Ramos (cell line): ENCODE measurements around the gene TENT5C.

Experiments used
- in situ Hi-C: fragments of 300-500 bp; cut with MboI; formaldehyde crosslinking; loops from one replicate; pipeline ENCODE4 v1.14.3; 2022; ENCODE audit warnings: low sequenced_read_pairs; ENCODE audit not compliant: unreplicated experiment

The TENT5C gene

DNA sequence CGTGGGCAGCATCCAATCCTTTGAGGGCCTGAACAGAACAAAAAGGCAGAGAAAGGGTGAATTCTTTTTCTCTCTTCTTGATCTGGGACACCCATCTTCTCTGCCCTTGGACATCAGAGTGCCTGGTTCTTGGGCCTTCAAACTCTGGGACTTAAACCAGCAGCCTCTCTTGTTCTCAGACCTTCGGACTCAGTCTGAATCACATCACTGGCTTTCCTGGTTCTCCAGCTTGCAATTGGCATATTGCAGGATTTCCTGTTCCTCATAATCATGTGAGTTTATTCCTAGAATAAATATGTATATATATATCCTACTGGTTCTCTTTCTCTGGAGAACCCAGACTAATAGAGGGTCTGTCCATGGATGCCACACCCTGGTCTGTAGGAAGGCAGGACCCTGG lies 16.3 kb upstream of the TENT5C start:
- in situ Hi-C loops, result no loop called here

DNA sequence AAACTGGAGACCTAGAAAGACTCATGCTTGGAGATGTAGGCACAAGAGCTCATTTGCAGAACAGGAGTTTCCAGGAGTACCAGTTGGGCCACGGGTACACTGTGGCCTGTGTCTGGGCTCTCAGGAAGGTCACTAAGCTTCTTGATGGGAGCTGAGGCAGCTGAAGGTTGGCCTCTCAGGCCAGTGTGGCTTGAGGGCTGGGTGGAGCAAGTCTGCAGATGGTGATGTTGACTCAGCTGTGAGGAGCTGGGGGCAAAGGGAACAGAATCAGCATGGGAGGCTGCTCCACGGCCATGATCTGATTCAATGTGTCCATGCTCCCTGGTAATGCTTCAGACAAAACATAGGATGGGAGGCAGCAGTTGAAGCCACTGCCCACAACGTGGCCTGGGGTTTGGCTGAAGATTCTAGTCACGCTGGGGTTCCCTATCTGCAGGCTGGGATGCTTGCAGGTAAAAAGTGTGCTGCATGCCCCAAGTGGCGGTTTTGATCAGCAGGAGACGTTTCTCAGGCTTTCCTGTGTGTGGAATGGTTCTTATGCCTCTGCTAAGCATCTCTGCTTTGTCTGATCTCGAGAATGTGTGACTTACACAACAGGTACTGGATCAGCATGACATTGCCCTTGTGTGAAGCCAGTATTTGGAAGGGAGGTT lies 15.4 kb upstream of the TENT5C start:
- in situ Hi-C loops, result no loop called here

DNA sequence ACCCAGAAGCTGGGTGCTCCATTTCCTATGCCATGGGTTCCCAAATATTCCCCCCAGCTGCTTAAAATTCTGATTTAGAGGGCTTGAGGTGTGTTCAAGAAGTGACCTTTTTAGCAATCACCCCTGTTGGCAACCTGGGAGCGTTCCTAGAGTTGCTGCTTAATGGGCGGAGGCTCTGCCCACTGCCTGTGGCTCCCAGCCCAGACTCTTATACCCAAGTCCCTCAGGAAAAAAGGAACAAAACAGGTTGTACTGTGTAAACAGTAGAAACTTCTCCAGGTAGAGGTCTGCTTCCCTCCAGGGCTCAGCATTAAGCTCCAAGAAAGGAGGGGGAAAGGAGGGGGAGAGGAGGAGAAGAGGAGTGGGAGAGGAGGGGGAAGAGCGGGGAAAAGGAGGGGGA lies 14.6 kb upstream of the TENT5C start:
- in situ Hi-C loops, result no loop called here

DNA sequence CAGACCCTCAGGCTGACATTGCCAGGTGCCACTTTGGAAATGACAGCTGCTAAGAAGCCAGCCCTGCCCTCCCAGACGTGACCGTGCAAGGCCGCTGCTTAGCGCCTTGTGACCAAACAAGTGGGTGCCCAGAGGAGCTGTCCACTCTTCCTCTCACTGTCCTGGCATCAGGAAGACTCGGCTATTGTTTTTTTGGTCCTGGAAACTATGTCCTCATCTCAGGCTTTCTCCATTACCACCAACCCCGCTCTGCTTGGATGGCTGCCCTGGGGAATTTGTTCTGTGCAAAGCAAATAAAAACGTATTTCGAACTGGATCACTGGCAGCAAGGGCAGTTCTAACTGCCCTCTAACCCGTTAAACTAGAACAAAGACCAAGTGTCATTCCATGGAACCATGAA lies 13.7 kb upstream of the TENT5C start:
- in situ Hi-C loops, result no loop called here

DNA sequence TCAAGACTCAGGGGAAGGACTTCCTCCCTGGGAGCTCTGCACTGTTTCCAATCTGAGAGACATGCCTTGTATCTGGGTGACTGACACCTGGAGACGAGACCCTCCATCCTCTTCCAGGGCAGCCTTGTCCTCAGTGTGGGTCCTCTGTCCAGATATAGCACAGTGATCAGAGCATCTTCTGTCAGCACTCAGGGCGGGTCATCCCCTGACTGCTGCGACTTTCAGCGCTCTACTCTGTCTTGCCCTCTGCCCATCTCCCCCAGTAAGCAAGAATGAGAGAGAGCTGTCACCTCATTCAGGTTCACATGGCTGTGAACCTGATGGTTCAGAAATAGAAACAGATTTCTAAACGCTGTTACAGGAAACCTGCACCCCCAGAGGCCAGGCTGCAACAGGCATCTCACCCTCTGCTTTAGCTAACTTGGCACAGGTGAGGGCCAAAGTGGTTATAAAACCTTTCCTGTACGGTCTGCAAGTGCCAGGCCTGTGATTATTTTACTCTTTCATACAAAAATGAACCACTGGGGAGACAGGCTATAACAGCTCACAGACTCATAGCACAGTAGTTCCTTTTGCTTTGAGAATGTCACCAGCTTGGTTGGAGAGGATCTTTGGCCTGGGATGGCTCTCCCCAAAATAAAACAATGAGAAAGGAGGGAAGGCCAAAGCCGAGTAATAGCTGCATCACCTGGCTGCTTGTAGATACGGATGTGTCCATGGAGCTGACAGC lies 11.4 kb upstream of the TENT5C start:
- in situ Hi-C loops, result no loop called here

DNA sequence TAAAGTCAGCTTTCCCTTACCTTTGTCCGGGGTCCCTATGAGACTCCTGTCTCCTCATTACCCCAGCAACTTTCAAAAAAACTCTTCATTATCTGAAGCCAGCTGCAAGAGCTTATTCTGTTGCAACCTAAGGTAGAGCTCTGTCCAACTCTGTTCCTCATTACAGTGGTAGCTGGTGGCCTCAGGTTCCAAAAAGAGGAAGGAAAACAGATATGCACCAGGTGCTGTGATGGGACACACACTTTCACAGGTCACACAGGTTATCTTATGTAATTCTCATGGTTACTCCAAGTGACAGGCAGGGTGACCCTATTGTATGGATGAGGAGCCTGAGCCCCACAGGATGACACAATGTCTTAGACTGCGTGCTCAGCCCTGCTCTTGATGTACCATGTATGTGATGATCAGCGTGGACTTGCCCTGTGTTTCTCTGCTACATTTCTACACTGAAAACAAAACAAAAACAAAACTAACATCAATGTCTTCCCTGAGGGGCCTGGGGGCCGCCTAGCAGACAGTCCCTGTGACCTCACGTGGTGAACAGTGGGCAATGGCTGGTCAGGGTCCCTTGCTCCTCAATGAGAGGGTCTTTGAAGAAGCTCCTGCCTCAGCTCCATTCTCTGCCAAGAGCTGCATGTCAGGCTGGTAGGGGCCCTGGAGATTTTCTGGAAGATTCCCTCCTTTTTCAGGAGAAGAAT lies 9.7 kb upstream of the TENT5C start:
- in situ Hi-C loops, result no loop called here

DNA sequence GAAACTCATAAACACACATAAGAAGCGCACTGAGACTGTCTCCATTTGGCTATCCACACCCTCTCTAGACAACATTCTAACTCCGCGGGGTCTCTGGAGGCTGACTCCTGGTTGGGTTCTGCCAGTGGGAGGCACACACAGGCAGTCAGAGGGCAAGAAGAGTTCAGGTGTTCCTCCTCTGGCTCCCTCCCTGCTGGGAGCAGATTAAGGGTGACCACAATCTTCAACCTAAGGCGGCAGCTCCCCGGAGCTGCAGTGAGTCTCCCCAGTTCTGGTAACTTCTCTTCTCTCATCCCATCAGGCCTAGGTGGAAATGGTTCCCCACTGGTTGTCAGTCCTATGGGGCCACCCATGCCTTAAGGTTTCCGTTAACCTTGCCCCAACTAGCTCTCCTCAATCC lies 7.4 kb upstream of the TENT5C start:
- in situ Hi-C loops, result no loop called here

DNA sequence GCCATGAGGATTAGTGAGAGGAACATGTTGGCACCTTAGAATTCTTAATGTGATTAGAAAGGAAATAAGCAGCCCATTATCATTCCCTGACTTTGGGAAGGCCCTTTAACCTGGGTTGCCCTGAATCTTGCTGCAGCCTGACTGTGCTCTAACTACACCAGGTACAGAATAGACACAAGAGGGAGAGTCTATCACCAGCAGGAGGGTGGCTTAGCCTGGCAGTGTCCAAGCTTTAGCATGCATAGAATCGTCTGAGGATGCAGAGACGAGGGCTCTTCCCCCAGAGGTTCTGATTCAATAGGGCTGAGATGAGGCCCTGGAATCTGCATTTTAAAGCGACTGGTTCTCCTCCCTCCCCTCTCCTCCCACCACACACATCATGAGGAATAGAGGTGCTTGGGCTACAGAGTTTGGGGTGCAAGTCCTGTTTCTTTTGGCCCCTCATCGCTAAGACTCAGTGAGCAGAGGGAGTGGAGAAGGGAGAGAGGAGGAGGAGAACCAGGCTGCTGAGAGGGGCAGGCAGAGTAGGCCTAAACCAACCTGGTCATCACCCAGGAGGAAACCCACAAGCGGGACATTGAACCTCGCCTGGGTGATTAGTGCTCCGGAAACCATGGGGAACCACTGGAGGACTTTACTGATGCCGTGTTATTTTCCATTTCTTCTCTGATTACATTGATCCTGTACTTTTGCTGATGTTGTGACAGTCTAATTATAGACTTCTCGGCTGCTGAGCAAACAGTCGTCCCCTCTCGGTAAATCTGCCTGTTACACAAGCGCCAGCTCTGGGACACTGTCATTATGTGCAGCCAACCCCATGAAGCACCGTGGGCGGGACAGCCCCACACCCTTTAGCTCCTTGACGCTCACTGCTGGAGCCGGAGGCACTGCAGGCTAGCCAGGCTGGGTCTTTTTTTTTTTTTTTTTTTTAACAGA lies 6.3 kb upstream of the TENT5C start:
- in situ Hi-C loops, result no loop called here

DNA sequence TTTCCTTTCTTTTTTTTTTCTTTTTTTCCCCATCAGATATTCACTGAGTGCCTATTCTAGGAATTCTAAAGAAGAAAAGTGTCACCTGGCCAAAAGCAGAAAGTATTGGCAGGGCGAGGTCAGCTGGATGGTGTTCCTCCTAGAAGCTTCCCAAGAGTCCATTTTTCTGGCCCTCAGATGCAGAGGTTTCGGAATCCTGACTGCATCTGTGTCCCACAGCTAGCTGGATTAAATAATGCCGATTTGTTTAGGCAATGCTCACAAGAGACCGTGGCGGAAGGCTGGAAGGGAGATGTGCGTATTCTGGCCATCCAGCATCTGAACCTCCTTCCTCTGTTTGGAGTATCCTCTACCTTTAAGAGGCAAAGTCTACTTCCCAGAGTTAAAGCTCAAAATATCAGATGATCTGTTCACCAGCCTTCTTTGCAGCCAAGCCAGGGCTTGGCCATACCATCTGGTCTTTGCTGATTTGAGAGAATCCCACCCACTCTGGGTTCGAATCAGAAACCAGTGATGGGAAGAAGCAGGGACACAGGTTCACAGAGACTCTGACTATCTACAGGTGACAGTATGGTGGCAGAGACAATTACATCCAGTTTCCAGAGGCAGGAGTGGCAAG lies 5.4 kb upstream of the TENT5C start:
- in situ Hi-C loops, result no loop called here

DNA sequence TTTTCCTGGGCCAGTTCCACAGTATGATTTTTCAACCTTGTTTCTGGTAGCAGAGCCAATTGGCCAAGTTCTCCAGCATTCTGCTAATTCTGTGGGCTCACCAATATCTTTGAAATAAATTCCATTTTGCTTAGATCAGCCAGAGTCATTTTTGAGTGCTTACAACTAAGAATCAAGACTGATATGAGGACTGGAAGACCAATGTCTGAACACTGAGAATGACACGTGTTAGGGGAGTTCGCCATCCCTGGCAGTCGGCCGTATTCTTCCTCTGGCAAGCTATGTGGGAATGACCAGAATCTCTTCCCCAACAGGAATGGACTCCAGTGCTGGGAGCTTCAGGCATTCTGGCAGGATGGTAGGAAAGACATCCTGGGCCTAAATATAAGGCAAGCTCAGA lies 4.9 kb upstream of the TENT5C start:
- in situ Hi-C loops, result no loop called here

DNA sequence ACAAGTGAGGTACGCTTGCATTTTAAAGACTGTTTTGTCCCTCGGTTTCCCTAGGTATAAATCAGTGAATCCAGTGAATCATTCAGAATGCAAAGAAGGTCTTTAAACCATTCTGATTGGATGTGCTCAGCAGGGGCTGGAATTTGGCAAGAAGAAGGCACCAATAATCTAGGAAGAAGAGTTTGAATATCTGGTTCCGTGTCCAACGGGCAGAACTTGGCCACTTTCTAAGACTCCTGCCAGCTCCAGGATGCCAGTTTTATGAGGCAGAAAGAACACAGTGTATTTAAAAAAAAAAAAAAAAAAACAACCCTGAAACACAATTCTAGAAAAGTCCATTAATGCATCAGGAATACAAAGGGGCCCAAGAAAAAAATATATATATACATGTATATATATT lies 3.0 kb upstream of the TENT5C start:
- in situ Hi-C loops, result no loop called here

DNA sequence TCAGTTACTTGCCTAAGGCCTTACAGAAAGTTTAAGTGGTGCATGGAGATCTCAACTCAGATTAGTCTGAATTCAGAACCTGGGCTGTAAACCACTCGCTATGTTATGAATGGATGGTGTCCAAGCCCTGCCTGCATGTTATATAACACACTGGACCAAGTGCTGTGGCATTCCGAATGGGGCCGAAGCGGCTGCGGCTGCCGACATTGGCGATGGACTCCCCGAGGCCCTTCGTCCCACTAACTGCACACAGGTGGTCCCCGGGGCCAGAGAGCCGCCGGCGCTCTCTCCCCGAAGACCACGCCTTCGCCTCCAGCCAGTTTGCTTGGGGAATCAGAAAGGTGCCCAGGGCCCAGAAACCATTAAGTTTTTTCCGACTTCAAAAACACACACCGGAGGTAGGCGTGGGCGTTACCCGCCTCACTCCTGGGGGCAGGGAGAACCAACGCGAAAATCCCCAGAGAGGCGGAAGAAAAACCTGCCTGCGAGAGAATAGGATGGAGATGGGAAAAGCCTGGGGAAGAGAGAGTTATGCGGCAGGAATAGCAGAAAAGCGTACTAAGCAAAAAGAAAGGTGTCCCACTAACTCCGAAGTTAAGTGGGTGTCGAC lies 579 bp upstream of the TENT5C start:
- in situ Hi-C loops, result loop anchor here (5.0 kb wide), 1 partner anchor 67 kb away; no protein-coding TSS in a partner anchor

DNA sequence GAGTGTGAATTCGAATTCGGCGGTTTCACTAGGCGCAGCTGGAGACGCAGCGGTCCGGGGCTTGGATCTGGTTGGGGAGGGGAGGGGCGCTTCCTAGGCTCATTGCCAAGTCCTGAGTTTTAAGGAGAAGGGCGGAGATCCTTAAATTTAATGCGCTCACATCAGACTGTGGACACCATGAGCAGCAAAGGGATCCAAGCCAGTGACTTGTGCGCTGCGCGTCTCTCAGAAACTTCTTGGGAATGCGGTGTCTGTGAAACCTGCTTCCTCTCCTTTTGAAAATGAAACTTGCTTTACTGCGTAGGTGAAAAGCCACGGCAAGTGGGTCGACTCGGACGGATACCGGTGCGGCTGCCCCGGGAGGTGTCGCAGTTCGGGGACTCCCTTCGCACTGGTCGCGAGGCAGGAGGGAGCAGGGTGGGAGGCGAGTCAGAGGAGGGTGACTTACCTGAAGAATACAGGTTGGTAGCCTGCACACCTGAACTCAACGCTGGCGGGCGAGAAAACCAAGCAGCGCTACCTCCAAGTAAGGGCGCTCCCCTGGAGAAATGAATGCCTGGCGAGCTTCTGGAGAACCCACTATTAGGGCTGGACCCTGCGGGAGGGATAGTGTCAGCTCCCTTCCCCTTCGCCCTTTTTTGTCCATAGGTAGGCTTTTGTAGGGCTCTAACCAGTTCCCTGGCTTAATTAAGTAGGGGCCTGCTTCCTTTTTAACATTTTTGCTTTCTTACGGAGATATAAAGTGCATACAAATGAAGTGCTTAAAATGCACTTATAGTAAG lies 992 bp downstream of the TENT5C start:
- in situ Hi-C loops, result loop anchor here (5.0 kb wide), 1 partner anchor 65 kb away; no protein-coding TSS in a partner anchor

DNA sequence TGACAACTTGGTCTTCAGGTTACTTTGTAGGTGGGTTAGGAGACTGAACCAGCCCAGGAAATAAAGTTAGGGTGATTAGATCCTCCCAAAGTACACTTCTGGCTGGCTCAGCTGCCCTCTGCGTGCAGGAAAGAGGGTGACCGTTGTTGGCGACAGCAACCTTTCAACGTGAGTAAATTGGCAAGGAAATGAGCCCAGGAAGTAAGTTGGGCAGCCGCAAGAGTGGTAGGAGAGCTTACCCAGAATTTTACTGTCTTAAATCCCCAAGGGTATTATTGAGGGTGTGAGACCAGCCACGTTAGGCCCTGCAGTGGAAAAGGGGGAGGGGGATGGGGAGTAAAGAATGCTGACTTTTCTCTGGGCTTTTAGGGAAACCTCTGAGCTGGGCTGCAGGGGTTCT lies 1.6 kb downstream of the TENT5C start:
- in situ Hi-C loops, result loop anchor here (5.0 kb wide), 1 partner anchor 65 kb away; no protein-coding TSS in a partner anchor

DNA sequence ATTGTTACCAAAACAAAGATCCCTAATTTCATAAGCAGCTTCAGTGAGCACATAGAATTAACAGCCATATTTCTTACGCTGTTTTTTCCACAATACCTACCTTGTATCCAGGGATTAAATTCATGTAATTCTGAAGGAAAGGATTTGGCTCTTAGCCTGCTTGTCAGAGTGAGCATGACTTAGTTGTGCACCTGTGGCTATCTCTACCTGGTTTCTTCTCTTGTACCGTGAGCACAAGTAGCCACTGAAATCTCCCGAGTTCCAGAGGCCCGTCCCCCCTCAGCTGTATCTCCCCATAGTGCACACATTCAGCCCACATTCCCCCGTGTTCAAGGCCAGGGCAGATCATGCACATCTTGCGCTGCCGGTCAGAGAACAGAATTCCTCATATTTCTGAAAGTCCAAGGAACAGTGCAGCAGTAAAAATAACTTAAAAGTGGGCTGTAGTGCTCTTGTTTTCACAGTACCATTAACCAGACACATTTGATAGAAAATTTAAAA lies 2.3 kb downstream of the TENT5C start:
- in situ Hi-C loops, result loop anchor here (5.0 kb wide), 1 partner anchor 64 kb away; no protein-coding TSS in a partner anchor

DNA sequence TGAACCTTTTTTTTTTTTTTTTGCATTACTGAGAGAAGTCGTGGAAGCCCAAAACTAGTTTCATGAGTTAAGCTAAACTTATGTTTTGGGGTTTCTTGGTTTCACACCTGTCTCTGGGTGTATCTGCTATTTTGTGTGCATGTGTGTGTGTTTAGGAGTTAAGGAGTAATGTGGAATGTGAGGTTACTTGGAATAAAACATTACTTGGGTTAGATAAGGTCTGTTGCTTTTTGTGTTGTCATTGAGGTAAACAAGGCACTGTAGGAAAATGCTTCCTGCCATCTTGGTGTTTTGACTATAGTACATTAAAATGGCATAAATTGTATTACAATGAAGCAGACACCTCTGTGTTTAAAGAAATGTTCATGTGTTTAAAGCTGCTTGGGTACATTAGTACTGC lies 2.9 kb downstream of the TENT5C start:
- in situ Hi-C loops, result loop anchor here (5.0 kb wide), 1 partner anchor 64 kb away; no protein-coding TSS in a partner anchor

DNA sequence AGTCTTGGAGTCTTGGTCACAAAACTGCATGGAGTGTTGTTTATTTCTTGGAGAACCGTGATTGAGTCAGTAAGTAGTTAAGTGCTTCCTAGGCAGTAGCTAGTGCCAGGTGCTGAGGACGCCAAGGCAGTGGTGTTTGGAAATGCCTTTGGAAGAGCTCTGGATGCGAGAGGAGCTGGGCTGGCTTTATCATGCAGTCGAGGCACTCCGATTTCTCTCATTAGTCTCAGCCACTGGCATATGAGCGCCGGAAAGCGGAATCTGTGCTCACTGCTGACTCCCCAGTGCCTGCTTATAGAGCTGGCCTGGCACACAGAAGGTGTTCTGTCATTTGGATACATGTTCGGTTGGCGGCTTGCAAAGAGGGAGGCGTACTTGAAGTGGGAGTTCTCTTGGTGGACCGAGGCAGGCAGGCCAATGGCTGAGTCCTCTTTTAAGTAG lies 3.6 kb downstream of the TENT5C start:
- in situ Hi-C loops, result loop anchor here (5.0 kb wide), 1 partner anchor 63 kb away; no protein-coding TSS in a partner anchor

DNA sequence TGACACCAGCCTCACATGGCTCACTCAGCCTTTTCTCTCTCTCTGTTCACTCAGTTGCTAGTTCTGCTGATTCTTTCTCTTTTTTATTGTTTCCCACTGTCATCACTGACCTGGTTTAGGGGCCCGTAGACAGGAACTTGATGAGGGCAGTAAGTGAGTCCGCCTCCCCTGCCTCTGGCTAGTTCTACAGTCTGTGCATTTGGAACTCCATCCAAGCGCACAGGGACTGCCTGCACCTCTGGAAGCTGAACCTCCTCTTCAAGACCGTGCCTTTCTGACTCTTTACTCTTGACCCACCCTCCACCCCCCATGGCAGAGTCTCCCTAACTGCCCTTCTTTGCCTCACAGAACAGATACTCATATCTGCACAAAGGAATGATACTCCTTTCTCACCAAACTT lies 4.2 kb downstream of the TENT5C start:
- in situ Hi-C loops, result no loop called here
